BJ (cell line): ENCODE results near the gene PTGER3. TPM values are rescaled to one million over a fixed set of nuclear protein-coding genes. Genes with fewer than 3 reads are reported as not detected.

ENCODE experiments used
- CTCF ChIA-PET: fragments of 350-600 bp; formaldehyde crosslinking; extraction: SDS; loops from one replicate; lab custom pipeline; 2021; ENCODE audit warnings: antibody characterized with exemption, inconsistent platforms; lab: Yijun Ruan, JAX
- POLR2A ChIA-PET: fragments of 300-600 bp; sonication (Branson Sonifier 250); formaldehyde crosslinking; extraction: SDS; loops from one replicate; lab custom pipeline; 2021; ENCODE audit warnings: antibody characterized with exemption; lab: Charles Lee
- DNase-seq: peaks from one replicate; pipeline ENCODE4 v3.0.0-alpha.2; 2011; ENCODE audit warnings: low read depth
- H3K27me3 ChIP-seq: 2 replicates; pipeline ENCODE4 v1.6.0; 2011; ENCODE audit warnings: low read length; ENCODE audit not compliant: control insufficient read depth, insufficient read depth
- H3K36me3 ChIP-seq: 2 replicates; pipeline ENCODE4 v1.5.1; 2011; ENCODE audit warnings: low read length; ENCODE audit not compliant: control insufficient read depth, insufficient read depth
- H3K4me3 ChIP-seq: 2 replicates; pipeline ENCODE4 v1.5.1; 2011; ENCODE audit warnings: low read depth, mild to moderate bottlenecking, control low read depth, low read length
- CTCF ChIP-seq: IDR thresholded peaks from 2 replicates; pipeline ENCODE4 v1.5.1; 2011; ENCODE audit warnings: low read depth, mild to moderate bottlenecking, control low read depth, inconsistent platforms, low read length, moderate library complexity; ENCODE audit not compliant: insufficient read depth
- polyA plus RNA-seq: library from polyadenylated mRNA; depleted of rRNA; stranded (reverse); fragments of >200 nt; gene quantifications from 2 replicates; pipeline ENCODE4 v1.2.3, GENCODE V29; 2011

PTGER3 gene
- polyA plus RNA-seq, 1 experiment = 0.60 TPM

GRCh38 chr1:71081697-71082080, 34.1 kb upstream of the PTGER3 start:
- Histone ChIP-seq H3K27me3 (no peaks in the 10 kb centered on the region), H3K36me3 (peaks cover 3% of the 10 kb centered on the region), H3K4me3 (peak overlapping the region; percentile 59)
- ChIA-PET POLR2A (no interaction called here), CTCF (interaction anchor here (1.2 to 1.3 kb wide), 2 partner anchors 14 to 17 kb away, joined by 4 read pairs; no protein-coding TSS in a partner anchor)
- DNase-seq = no peak
- TF ChIP-seq CTCF = no peak

DNA sequence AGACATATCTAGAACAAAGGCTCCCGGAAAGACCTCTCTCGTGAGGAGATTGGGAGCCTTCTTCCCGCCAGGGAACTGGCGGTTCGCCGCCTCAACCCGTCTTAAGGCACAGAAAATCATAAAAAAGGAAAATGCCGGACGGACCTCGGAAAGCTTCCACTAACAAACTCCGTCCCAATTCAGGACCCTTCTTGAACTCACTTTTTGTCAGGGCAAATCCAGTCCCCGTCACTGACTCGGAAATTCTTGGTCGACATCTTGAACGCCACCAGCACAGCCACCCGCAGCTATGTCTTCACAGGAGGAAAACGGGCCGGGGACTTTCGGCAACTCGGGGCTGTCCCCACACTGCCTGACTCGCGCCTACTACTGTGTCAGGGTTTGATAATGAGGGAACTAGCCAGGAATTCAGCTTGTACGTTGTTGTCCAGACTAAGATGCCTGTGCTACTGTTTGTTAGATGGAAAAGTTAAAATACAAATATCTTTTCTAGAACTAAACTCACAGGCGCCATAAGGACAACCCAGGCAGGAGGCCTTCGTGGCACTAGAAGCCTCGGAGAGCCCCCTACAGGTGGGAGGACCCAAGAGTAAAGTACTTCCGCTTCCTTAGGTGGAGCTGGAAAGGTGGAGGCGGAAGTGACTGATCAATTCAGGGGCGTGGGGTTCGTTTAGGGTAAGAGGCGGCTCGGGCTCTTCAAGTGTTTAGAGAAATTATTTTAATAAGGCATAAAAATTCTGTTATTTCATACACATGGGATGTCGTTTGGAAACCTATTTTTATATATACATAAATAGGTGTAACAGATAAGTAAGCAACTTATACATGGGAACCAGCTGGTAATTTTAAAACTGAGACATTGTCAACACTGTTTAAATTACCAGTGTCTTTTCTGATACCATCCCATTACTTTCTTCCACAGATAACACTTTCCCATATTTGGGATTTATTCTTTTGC, 33.4 kb upstream of the PTGER3 start, which contains the start of gene ZRANB2:
TSS of gene ZRANB2 (minus strand) at position 297 of the 958 bp plus-strand sequence. CDS start at position 257, 40 bp downstream.
- Histone ChIP-seq H3K36me3 (peaks cover 3% of the 10 kb centered on the region), H3K4me3 (peak within 1 kb of the TSS; percentile 59), H3K27me3 (no peaks in the 10 kb centered on the region)
- peak; percentile 65 for DNase-seq
- ChIA-PET POLR2A (interaction anchor here (0.6 kb wide), 1 partner anchor 16 kb away, joined by 5 read pairs; no protein-coding TSS in a partner anchor), CTCF (interaction anchor here (1.2 to 1.3 kb wide), 2 partner anchors 15 to 17 kb away, joined by 4 read pairs; no protein-coding TSS in a partner anchor)
- peak; percentile 81 for TF ChIP-seq CTCF

GRCh38 chr1:71080230-71080738, 32.7 kb upstream of the PTGER3 start:
- CTCF ChIA-PET = interaction anchor here (1.2 to 1.3 kb wide), 2 partner anchors 15 to 16 kb away, joined by 4 read pairs; no protein-coding TSS in a partner anchor
- TF ChIP-seq CTCF = no peak
- POLR2A ChIA-PET = no interaction called here
- peak overlapping the region; percentile 59 for H3K4me3 ChIP-seq
- H3K27me3 ChIP-seq = no peaks in the 10 kb centered on the region
- peaks cover 7% of the 10 kb centered on the region for H3K36me3 ChIP-seq
- DNase-seq = no peak

GRCh38 chr1:71074681-71075080, 27.1 kb upstream of the PTGER3 start:
- Histone ChIP-seq H3K4me3 (no peak overlapping the region), H3K27me3 (no peaks in the 10 kb centered on the region), H3K36me3 (peaks cover 14% of the 10 kb centered on the region)
- POLR2A ChIA-PET = no interaction called here
- CTCF ChIA-PET = no interaction called here
- no peak for TF ChIP-seq CTCF
- DNase-seq = no peak

GRCh38 chr1:71072273-71072672, 24.7 kb upstream of the PTGER3 start:
- ChIA-PET CTCF (interaction anchor here (0.8 kb wide), 1 partner anchor 23 kb away, joined by 3 read pairs; no protein-coding TSS in a partner anchor), POLR2A (no interaction called here)
- H3K36me3 ChIP-seq = peaks cover 15% of the 10 kb centered on the region
- TF ChIP-seq CTCF = no peak
- no peaks in the 10 kb centered on the region for H3K27me3 ChIP-seq
- no peak for DNase-seq
- H3K4me3 ChIP-seq = no peak overlapping the region
